B cell (primary cell): ENCODE measurements around the gene CTCFL.

ENCODE experiments used
- CTCF ChIP-seq: fragments of 200-600 bp; IDR thresholded peaks from one replicate; pipeline ENCODE4 v1.8.0; 2022; ENCODE audit warnings: antibody characterized with exemption, mild to moderate bottlenecking
- EZH2 ChIP-seq: IDR thresholded peaks from 2 replicates; pipeline ENCODE4 v1.6.1; 2012; ENCODE audit warnings: borderline replicate concordance, low read depth, mild to moderate bottlenecking, moderate library complexity, low read length; ENCODE audit not compliant: insufficient read depth, poor library complexity, severe bottlenecking

GRCh38 chr20:57552471-57552870 lies 27.5 kb upstream of the CTCFL start:
- no peak for TF ChIP-seq CTCF
- TF ChIP-seq EZH2: no peak
